SJSA1 (cell line): Measurements from ENCODE around the gene ACOT11. TPM values are rescaled to one million over a fixed set of nuclear protein-coding genes. Genes with fewer than 3 reads are reported as not detected.

Experiments
- DNase-seq, 2 experiments: peaks; one replicate each; pipeline ENCODE4 v3.0.0-alpha.2; 2015 to 2020; ENCODE audit warnings: low spot score in 2 of 2, low read depth in 1 of 2
- H3K27ac ChIP-seq: fragments of 250-450 bp; sonication (Bioruptor Pico); 2 replicates; pipeline ENCODE4 v1.5.1; 2020; ENCODE audit warnings: mild to moderate bottlenecking, moderate library complexity
- H3K27me3 ChIP-seq: fragments of 250-450 bp; sonication (Bioruptor Pico); replicated peaks from 2 replicates; pipeline ENCODE4 v1.5.1; 2020; ENCODE audit warnings: mild to moderate bottlenecking, moderate library complexity
- H3K36me3 ChIP-seq: fragments of 250-450 bp; sonication (Bioruptor Pico); 2 replicates; pipeline ENCODE4 v1.5.1; 2020; ENCODE audit warnings: mild to moderate bottlenecking
- H3K4me1 ChIP-seq: fragments of 250-450 bp; sonication (Bioruptor Pico); replicated peaks from 2 replicates; pipeline ENCODE4 v1.6.1; 2021; ENCODE audit warnings: mild to moderate bottlenecking
- H3K4me3 ChIP-seq: fragments of 250-450 bp; sonication (Bioruptor Pico); 2 replicates; pipeline ENCODE4 v1.5.1; 2020; ENCODE audit warnings: mild to moderate bottlenecking
- H3K9me3 ChIP-seq: fragments of 250-450 bp; sonication (Bioruptor Pico); replicated peaks from 2 replicates; pipeline ENCODE4 v1.5.1; 2020; ENCODE audit warnings: mild to moderate bottlenecking
- total RNA-seq: library from RNA; depleted of rRNA; stranded (reverse); fragments of >200 nt; shearing (Covaris generic); gene quantifications from 2 replicates; pipeline ENCODE4 v1.2.3, GENCODE V29; 2014

The ACOT11 gene
- total RNA-seq, 1 experiment from 2014 or later, result 1.3 TPM

GRCh38 chr1:54577612-54578011 is 29.6 kb downstream of the ACOT11 start:
- Histone ChIP-seq H3K36me3 (no peaks in the 10 kb centered on the region), H3K4me1 (no peaks in the 10 kb centered on the region), H3K27ac (no peak overlapping the region), H3K27me3 (no peaks in the 10 kb centered on the region), H3K9me3 (no peaks in the 10 kb centered on the region), H3K4me3 (no peak overlapping the region)
- DNase-seq, result no peak

- no peak overlapping the region for H3K4me3 ChIP-seq
- H3K27me3 ChIP-seq, result no peaks in the 10 kb centered on the region
- no peaks in the 10 kb centered on the region for H3K4me1 ChIP-seq
- no peak overlapping the region for H3K27ac ChIP-seq
- H3K9me3 ChIP-seq, result no peaks in the 10 kb centered on the region
- H3K36me3 ChIP-seq, result no peaks in the 10 kb centered on the region
- no peak for DNase-seq
Observed at GRCh38 chr1:54579337-54579781, 31.3 kb downstream of the ACOT11 start.

- H3K36me3 ChIP-seq, result no peaks in the 10 kb centered on the region
- H3K4me1 ChIP-seq, result no peaks in the 10 kb centered on the region
- no peaks in the 10 kb centered on the region for H3K27me3 ChIP-seq
- H3K9me3 ChIP-seq, result no peaks in the 10 kb centered on the region
- no peak overlapping the region for H3K27ac ChIP-seq
- no peak overlapping the region for H3K4me3 ChIP-seq
- no peak for DNase-seq
Observed at GRCh38 chr1:54580856-54581550, 33.0 kb downstream of the ACOT11 start.

- H3K4me3 ChIP-seq, result no peak overlapping the region
- no peak overlapping the region for H3K27ac ChIP-seq
- no peaks in the 10 kb centered on the region for H3K27me3 ChIP-seq
- H3K9me3 ChIP-seq, result no peaks in the 10 kb centered on the region
- no peak for DNase-seq
- H3K4me1 ChIP-seq, result no peaks in the 10 kb centered on the region
- H3K36me3 ChIP-seq, result no peaks in the 10 kb centered on the region
Observed at GRCh38 chr1:54581621-54582035, 33.6 kb downstream of the ACOT11 start.

- Histone ChIP-seq H3K4me1 (no peaks in the 10 kb centered on the region), H3K27ac (no peak overlapping the region), H3K36me3 (no peaks in the 10 kb centered on the region), H3K27me3 (no peaks in the 10 kb centered on the region), H3K4me3 (no peak overlapping the region), H3K9me3 (no peaks in the 10 kb centered on the region)
- DNase-seq, result no peak
Observed at GRCh38 chr1:54582566-54583306, 34.7 kb downstream of the ACOT11 start.

- Histone ChIP-seq H3K9me3 (no peaks in the 10 kb centered on the region), H3K4me3 (no peak overlapping the region), H3K27ac (no peak overlapping the region), H3K27me3 (no peaks in the 10 kb centered on the region), H3K4me1 (no peaks in the 10 kb centered on the region), H3K36me3 (no peaks in the 10 kb centered on the region)
- no peak for DNase-seq
Observed at GRCh38 chr1:54583307-54583686, 35.3 kb downstream of the ACOT11 start.

GRCh38 chr1:54583871-54584270 is 35.8 kb downstream of the ACOT11 start:
- Histone ChIP-seq H3K4me3 (no peak overlapping the region), H3K36me3 (no peaks in the 10 kb centered on the region), H3K27ac (no peak overlapping the region), H3K27me3 (no peaks in the 10 kb centered on the region), H3K9me3 (no peaks in the 10 kb centered on the region), H3K4me1 (no peaks in the 10 kb centered on the region)
- DNase-seq, result no peak

GRCh38 chr1:54584575-54584974 is 36.5 kb downstream of the ACOT11 start:
- no peak for DNase-seq
- Histone ChIP-seq H3K27me3 (no peaks in the 10 kb centered on the region), H3K9me3 (no peaks in the 10 kb centered on the region), H3K4me1 (no peaks in the 10 kb centered on the region), H3K36me3 (no peaks in the 10 kb centered on the region), H3K27ac (no peak overlapping the region), H3K4me3 (no peak overlapping the region)

GRCh38 chr1:54585181-54586066 is 37.4 kb downstream of the ACOT11 start:
- Histone ChIP-seq H3K4me1 (no peaks in the 10 kb centered on the region), H3K4me3 (no peak overlapping the region), H3K27me3 (no peaks in the 10 kb centered on the region), H3K27ac (no peak overlapping the region), H3K36me3 (no peaks in the 10 kb centered on the region), H3K9me3 (no peaks in the 10 kb centered on the region)
- no peak for DNase-seq

- Histone ChIP-seq H3K36me3 (no peaks in the 10 kb centered on the region), H3K9me3 (no peaks in the 10 kb centered on the region), H3K4me1 (no peaks in the 10 kb centered on the region), H3K27ac (no peak overlapping the region), H3K4me3 (no peak overlapping the region), H3K27me3 (no peaks in the 10 kb centered on the region)
- no peak for DNase-seq
Observed at GRCh38 chr1:54588377-54588776, 40.3 kb downstream of the ACOT11 start.

GRCh38 chr1:54591127-54591756 is 43.2 kb downstream of the ACOT11 start:
- Histone ChIP-seq H3K27ac (no peak overlapping the region), H3K27me3 (no peaks in the 10 kb centered on the region), H3K9me3 (no peaks in the 10 kb centered on the region), H3K4me1 (no peaks in the 10 kb centered on the region), H3K36me3 (no peaks in the 10 kb centered on the region), H3K4me3 (no peak overlapping the region)
- DNase-seq, result no peak

GRCh38 chr1:54593571-54594160 is 45.6 kb downstream of the ACOT11 start:
- no peak overlapping the region for H3K27ac ChIP-seq
- no peak for DNase-seq
- no peaks in the 10 kb centered on the region for H3K36me3 ChIP-seq
- H3K4me1 ChIP-seq, result no peaks in the 10 kb centered on the region
- no peaks in the 10 kb centered on the region for H3K27me3 ChIP-seq
- H3K9me3 ChIP-seq, result no peaks in the 10 kb centered on the region
- no peak overlapping the region for H3K4me3 ChIP-seq

GRCh38 chr1:54594463-54594862 is 46.4 kb downstream of the ACOT11 start:
- no peak for DNase-seq
- H3K27ac ChIP-seq, result no peak overlapping the region
- no peaks in the 10 kb centered on the region for H3K27me3 ChIP-seq
- H3K4me1 ChIP-seq, result no peaks in the 10 kb centered on the region
- H3K9me3 ChIP-seq, result no peaks in the 10 kb centered on the region
- H3K36me3 ChIP-seq, result no peaks in the 10 kb centered on the region
- H3K4me3 ChIP-seq, result no peak overlapping the region
